Lower leg skin (tissue), 4 donors: ENCODE measurements around the gene PANK1. TPM values are rescaled to one million over a fixed set of nuclear protein-coding genes. Genes with fewer than 3 reads are reported as not detected.

Source experiments
- DNase-seq, 2 donors: peaks; one replicate each; pipeline ENCODE4 v3.0.0-alpha.2; 2019; ENCODE audit warnings: low spot score in 2 of 2
- H3K4me3 ChIP-seq: fragments of 200-600 bp; sonication (generic); 2 replicates; pipeline ENCODE4 v1.5.1; 2017; ENCODE audit warnings: mild to moderate bottlenecking, low read depth; ENCODE audit not compliant: poor library complexity, severe bottlenecking
- CTCF ChIP-seq, 3 donors: fragments of 450-650 bp; IDR thresholded peaks; one replicate each; pipeline ENCODE4 v1.5.1; 2016; ENCODE audit warnings: antibody characterized with exemption in 3 of 3, mild to moderate bottlenecking in 3 of 3, moderate library complexity in 2 of 3
- POLR2A ChIP-seq, 2 donors: fragments of 450-650 bp; IDR thresholded peaks; one replicate each; pipeline ENCODE4 v1.6.1; 2016 to 2017; ENCODE audit warnings: antibody characterized with exemption in 2 of 2, mild to moderate bottlenecking in 1 of 2, moderate library complexity in 1 of 2
- WGBS, 2 donors: methylation state at CpG; one replicate each; pipeline ENCODE4 v1.1.5; 2018; 5-methylcytosine and 5-hydroxymethylcytosine counted together
- intact Hi-C: fragments of 100-400 bp; cut with DNase I; formaldehyde crosslinking; loops from one replicate; pipeline ENCODE4 v1.15.0; 2023; ENCODE audit warnings: low total_unique reads
- total RNA-seq, 4 donors: library from RNA; depleted of rRNA; stranded (reverse); fragments of >200 nt; gene quantifications; one replicate each; pipeline ENCODE4 v1.1.0, GENCODE V29; 2016

The PANK1 gene
- total RNA-seq, 4 donors from 2014 or later: 10.8 to 36.3 (median 30.2) TPM

DNA sequence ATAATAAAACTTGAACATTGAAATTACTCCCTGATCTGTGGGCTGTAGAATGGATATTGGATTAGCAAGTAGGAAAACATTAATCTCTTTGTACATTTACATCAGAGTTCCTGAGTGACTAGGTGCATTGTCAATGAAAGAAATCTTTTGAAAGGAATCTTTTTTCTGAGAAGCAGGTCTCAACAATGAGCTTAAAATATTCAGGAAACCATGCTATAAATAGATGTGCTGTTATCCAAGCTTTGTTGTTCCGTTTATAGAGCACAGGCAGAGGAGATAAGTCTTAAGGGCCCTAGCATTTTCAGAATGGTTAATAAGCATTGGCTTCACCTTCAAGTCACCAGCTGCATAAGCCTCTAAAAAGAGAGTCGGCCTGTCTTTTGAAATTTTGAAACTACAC is 68.3 kb downstream of the PANK1 start:
- intact Hi-C loops: no loop called here
- no peak for TF ChIP-seq POLR2A (IDR thresholded peaks at IDR 0.05)
- TF ChIP-seq CTCF (IDR thresholded peaks at IDR 0.05): no peak
- 81 to 85% methylated on average over 2 of the region's 2 CpGs for WGBS, 2 donors
- no peak for DNase-seq
- H3K4me3 ChIP-seq: no peak overlapping the region

GRCh38 chr10:89576022-89576421 is 69.0 kb downstream of the PANK1 start:
- TF ChIP-seq POLR2A (IDR thresholded peaks at IDR 0.05) (no peak), CTCF (IDR thresholded peaks at IDR 0.05) (no peak)
- intact Hi-C loops: no loop called here
- WGBS, 2 donors: 91 to 95% methylated on average over 3 of the region's 3 CpGs
- DNase-seq: no peak
- H3K4me3 ChIP-seq: no peak overlapping the region

- H3K4me3 ChIP-seq: no peak overlapping the region
- no peak for TF ChIP-seq POLR2A (IDR thresholded peaks at IDR 0.05)
- no peak for TF ChIP-seq CTCF (IDR thresholded peaks at IDR 0.05)
- intact Hi-C loops: no loop called here
- no peak for DNase-seq
Measured at GRCh38 chr10:89575031-89575430, 70.0 kb downstream of the PANK1 start.

GRCh38 chr10:89574368-89574767 is 70.7 kb downstream of the PANK1 start:
- H3K4me3 ChIP-seq: no peak overlapping the region
- TF ChIP-seq CTCF (IDR thresholded peaks at IDR 0.05) (no peak), POLR2A (IDR thresholded peaks at IDR 0.05) (no peak)
- no peak for DNase-seq
- 63 to 69% methylated on average over 1 of the region's 1 CpG for WGBS, 2 donors
- intact Hi-C loops: no loop called here

DNA sequence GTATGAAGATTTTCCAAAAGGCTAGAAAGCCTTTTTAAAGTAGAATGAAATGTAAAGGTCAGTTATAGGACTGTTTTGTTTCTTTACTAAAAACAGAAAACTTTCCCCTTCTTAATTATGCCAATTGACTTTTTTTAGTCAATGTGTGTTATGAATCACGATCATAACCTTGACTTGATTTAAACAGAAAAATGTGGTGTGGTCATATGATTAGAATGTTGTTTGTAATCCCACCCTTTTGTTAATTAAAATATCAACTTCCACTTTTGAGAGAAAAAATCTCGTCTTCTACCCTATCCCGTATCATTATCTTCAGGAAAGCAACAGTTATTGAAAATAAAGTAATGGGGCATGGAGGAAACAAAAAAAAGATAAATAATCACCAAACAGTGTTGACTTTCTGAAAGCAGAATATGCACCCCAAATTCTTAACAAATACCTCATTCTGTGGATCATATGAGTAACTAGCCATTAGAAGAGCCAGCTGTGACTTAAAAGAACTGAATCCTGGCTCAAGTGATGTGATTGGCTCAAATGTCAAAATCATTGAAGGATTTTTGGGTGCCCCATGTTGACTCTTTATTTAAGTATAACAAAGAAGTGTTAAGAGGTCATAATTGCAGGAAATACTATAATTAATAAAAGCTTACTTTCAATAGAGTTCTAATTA is 77.3 kb downstream of the PANK1 start:
- WGBS, 2 donors: 62 to 68% methylated on average over 3 of the region's 3 CpGs
- TF ChIP-seq POLR2A (IDR thresholded peaks at IDR 0.05): no peak
- TF ChIP-seq CTCF (IDR thresholded peaks at IDR 0.05): no peak
- intact Hi-C loops: no loop called here
- no peak overlapping the region for H3K4me3 ChIP-seq
- DNase-seq: no peak

DNA sequence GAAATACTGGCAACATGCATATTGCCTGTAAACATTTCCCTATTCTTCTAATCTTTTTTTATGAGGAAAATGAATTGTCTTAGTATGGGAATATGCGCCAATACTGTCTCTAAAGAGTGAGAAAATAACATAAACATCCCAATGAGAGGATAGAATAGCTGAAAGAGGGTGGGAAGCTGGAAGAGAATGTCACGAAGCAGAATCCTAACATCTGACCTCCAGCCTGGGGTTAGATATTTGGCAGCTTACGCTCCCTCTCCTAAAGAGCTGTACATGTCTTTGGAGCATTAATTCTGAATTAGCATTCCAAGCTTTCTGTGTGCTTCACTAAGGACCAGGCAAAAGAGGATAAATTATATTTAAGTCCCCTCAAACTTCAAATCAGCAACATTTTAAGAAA is 78.0 kb downstream of the PANK1 start:
- WGBS, 2 donors: 50 to 84% methylated on average over 3 of the region's 3 CpGs
- intact Hi-C loops: no loop called here
- DNase-seq: no peak
- TF ChIP-seq CTCF (IDR thresholded peaks at IDR 0.05) (no peak), POLR2A (IDR thresholded peaks at IDR 0.05) (no peak)
- H3K4me3 ChIP-seq: no peak overlapping the region
